Fibroblast of skin of left quadriceps (primary cell): ENCODE results near the gene CR1L.
"Not testable (repeated sequence)": the region's sequence is repeated elsewhere in the genome, so short reads cannot be mapped to it uniquely, and the experiment has no call there.

Source experiments
- DNase-seq, 2 experiments: peaks; one replicate each; pipeline ENCODE4 v3.0.0-alpha.2; 2013; ENCODE audit warnings: low read depth in 2 of 2

The CR1L gene

DNA sequence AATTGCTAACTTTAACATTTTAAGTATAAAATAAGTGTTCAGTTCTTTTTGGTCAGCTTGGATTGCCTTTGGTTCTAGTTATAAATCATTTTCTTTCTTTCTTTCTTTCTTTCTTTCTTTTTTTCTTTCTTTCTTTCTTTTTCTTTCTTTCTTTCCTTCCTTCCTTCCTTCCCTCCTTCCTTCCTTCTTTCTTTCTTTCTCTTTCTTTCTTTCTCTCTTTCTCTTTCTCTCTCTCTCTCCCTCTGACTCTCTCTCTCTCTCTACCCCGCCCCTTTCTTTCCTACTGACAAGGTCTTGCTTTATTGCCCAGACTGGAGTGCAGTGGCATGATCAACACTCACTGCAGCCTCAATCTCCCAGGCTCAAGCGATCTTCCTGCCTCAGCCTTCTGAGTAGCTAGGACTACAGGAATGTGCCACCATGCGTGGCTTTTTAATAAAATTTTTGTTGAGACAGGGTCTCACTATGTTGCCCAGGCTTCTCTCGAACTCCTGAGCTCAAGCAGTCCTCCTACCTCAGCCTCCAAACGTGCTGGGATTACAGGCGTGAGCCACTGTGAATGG, 38.0 kb downstream of the CR1L start:
- not testable (repeated sequence) for DNase-seq

DNA sequence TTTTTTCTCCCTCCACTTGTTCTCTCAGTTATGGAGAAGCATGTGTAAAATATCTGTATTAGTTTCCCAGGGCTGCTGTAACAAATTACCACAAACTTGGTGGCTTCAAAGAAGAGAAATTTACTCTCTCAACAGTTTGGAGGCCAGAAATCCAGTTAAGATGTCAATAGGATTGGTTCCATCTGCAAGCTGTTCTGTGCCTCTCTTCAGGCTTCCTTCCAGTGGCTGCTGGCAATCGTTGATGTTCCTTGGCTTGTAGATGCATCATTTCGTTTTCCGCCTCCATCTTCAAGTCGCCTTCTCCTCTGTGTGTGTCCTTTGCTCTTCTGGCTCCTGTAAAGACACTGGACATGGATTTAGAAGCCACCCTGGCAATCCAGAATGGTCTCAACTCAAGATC, 45.6 kb downstream of the CR1L start:
- not testable (repeated sequence) for DNase-seq

DNA sequence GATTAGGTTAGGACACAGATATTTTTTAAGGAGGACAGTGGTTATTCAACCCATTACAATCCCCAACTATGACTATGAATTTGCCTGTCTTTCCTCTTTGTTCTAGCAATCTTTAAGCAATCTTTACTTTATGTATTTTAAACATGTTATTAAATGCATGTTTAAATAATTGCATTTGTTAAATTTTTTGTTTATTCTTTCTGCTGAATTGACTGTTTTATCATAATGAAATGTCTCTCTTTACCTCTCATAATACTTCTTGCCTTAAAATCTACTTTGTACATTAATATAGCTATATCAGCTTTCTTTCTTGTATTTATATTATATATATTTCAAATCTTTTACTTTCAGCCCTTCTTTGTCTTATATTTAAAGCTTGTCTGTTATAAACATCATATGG, 46.1 kb downstream of the CR1L start:
- DNase-seq: no peak

DNA sequence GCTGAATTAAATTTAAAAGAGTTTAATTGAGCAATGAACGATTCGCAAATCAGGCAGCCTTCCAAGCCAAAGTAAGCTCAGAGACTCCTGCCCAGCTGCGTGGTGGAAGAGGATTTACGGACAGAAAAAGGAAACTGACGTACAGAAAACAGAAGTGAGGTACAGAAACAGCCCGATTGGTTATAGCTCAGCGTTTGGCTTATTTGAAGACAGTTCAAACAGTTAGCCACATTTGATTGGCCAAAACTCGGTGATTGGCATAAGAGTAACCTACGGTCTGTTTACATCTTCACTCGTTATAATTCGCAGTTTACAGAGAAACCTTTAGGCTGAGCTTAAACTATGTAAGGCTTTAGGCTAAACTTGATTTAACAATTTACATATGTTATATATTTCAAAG, 46.9 kb downstream of the CR1L start:
- peak; percentile 29 to 30 for DNase-seq

DNA sequence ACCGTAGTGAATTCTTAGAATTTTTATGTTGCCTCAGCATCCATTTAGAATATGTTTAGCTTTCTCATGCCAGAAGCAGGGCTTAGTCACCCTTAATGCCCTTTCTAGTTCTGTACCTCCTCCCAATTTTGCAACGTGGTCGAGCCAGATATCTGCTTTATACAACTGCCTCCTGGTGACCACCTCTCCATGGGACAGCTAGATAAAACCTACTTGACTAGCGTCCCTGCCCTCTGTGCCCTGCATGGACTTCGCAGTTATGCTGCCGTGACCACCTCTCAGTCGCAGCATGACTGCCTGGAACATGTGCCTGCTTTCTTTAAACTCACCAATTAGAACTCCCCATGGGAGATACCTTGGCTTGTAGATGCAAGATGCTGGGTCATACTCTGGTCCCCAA, 47.4 kb downstream of the CR1L start:
- not testable (repeated sequence) for DNase-seq

DNA sequence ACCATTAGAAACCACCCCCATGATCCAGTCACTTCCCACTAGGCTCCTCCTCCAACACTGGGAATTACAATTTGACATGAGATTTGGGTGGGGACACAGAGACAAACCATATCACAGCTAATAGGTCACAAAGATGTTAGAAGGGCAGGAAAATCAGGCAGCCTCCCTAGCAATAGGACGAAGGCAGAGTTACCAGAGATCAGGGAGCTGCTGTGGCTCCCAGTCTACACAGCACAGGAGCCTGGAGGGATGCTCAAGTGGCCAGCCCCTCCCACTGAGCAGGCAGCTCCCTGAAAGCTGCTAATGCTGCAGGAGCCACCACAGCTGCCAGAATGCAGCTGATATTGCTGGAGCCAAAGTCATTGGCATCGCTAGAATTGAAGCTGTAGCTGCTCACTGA, 51.0 kb downstream of the CR1L start:
- DNase-seq: no peak

DNA sequence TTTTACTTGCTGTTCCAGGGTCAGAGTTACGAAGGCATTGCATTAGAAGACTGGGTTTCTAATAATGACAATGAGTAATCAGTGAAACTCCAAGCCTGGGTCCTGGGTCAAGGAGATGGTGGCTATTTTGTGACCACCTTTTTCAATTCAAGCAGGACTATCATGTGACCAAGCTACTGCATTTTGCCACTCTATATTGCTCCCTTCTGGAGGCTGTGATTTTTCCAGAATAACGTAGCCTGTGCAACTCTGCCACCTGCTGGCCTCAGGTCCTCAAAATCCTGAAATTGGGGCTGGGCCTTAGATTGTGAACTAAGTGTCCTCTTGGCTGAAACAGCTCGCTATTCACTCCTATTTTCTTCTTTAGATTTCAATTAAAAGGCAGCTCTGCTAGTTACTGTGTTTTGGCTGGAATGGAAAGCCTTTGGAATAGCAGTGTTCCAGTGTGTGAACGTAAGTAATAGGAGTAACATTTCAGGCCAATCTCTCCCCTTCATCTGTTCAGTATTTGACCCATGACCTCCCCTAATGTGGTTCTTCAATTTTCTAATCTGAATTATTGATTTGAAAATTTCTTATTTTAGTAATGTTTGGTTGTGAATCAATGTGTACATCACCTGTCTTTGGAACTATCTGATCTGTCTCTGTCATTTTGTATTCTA, 54.0 kb downstream of the CR1L start:
- DNase-seq: peak; percentile 32 to 35

DNA sequence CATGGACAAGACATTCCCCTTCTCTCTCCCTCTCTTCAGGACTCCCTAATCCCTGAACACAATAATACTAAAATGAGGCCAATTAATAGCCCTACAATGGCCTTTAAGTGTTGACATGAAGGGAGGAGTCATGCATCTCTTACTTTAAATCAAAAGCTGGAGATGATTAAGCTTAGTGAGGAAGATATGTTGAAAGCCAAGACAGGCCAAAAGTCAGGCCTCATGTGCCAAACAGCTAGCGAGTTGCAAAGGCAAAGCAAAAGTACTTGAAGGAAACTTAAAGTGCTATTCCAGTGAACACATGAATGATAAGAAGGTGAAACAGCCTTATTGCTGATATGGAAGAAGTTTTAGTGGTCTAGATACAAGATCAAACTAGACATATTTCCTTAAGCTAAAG, 57.4 kb downstream of the CR1L start:
- DNase-seq: no peak

DNA sequence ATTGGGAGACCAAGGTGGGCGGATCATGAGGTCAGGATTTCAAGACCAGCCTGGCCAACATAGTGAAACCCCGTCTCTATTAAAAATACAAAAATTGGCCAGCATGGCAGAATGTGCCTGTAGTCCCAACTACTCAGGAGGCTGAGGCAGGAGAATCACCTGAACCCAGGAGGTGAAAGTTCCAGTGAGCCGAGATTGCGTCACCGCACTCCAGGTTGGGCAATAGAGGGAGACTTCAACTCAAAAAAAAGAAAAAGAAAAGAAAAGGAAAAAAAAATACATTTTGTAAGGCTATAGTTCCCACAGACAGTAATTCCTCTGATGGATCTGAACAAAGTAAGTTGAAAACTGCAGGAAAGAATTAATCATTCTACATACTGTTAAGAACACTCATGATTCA, 58.8 kb downstream of the CR1L start:
- DNase-seq: no peak

DNA sequence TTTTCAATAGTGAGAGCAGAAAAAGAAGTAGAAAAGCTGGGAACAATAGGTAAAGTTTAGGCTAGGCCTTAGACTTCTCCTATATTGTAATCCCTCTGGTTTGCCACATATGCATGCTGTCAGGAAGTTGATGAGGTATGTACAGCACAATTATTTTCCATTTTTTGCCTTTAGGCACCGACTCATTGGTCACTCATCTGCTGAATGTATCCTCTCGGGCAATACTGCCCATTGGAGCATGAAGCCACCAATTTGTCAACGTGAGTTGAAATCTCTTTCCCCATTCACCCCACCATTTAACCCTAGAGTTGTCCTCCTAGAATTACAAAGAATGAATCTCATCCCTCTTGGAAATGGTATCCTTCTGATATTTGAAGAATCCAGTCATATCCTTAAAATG, 63.1 kb downstream of the CR1L start:
- DNase-seq: not testable (repeated sequence)

DNA sequence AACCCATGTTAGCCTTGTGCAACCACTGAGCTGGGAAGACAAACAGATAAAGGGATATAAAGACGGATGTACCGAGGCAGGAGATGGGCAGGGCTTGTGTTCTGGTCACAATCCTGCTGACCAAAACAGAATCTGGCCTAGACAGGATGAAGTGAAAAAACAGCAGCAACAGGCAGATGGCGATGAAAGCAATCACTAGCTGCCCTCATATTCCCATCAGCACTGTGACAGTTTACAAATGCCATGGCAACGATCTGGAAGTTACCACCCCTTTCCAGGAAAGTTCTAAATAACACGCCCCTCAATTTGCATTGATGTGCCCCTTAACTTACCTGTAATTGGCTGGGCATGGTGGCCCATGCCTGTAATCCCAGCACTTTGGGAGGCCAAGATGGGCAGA, 66.4 kb downstream of the CR1L start:
- no peak for DNase-seq

DNA sequence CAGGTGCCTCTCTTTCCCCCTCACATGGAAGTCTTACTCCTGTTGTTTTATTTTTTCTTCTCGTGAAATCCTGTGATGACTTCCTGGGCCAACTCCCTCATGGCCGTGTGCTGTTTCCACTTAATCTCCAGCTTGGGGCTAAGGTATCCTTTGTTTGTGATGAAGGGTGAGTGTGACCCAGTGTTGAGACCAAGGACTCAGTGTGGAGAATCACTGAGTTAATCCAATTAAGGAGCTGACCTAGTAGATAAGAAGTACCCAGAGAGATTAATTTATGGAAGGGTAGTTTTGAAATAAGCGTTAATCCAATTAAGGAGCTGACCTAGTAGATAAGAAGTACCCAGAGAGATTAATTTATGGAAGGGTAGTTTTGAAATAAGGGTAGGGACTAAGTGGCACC, 67.8 kb downstream of the CR1L start:
- DNase-seq: not testable (repeated sequence)

DNA sequence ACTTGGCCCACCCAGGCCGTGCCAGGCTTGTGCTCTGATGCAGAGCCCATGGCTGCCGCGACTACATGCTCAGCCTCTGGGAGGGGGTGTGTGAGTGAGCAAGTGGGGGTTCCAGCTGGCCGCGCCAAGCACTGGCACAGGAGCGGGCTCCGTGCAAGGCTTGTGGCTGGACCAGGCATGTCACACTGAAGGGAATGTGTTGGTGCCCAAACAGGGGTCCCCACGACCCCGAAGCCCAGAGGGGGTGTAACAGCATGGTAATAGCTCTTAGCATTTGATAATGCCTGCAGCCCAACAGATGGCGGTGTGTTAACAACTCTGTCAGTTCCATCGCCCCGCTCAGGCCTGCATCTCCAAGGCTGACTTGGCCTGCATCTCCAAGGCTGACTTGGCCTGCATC, 68.6 kb downstream of the CR1L start:
- DNase-seq: no peak

DNA sequence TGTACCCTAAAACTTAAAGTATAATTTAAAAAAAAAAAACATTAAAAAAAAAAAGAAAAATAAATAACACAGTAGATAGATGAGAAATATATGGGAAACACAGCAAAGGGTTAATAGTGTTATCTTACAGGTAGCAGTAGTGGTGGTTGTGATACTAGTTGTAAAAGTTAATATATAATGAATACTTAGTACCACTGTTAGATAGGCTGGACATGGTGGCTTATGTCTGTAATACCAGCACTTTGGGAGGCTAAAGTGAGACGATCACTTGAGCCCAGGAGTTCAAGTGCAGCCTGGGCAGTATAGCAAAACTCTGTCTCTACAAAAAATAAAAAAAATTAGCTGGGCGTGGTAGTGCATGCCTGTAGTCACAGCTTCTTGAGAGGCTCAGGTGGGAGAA, 74.3 kb downstream of the CR1L start:
- DNase-seq: no peak

DNA sequence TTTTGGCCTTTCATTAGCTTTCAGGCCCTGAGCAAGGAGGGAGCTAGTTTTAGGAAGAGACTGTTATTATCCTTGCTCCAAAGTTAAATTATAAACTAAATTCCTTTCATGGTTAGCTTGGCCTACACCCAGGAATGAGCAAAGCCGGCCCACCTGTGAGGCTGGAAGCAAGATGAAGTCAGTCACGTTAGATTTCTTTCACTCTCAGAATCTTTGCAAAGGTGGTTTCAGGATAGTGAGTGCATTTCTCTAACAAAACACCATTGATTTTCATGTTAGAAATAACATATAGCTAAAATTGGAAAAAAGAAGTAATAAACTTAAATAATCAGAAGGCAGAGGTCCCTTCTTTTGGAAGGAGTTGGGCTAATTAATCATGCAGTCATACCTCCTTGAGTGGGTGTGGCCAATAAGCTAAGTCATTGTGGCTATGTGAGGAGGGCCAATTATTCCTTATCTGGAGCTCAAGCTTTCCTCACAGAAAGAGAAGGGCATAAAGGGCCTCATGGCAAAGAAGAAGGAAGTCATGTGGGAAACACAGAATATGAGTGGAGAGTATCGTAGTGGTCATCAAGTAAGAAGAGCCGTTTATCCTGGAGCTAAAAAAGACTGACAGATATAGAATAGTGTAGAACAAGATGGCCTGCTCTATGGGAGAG, 83.4 kb downstream of the CR1L start:
- not testable (repeated sequence) for DNase-seq

DNA sequence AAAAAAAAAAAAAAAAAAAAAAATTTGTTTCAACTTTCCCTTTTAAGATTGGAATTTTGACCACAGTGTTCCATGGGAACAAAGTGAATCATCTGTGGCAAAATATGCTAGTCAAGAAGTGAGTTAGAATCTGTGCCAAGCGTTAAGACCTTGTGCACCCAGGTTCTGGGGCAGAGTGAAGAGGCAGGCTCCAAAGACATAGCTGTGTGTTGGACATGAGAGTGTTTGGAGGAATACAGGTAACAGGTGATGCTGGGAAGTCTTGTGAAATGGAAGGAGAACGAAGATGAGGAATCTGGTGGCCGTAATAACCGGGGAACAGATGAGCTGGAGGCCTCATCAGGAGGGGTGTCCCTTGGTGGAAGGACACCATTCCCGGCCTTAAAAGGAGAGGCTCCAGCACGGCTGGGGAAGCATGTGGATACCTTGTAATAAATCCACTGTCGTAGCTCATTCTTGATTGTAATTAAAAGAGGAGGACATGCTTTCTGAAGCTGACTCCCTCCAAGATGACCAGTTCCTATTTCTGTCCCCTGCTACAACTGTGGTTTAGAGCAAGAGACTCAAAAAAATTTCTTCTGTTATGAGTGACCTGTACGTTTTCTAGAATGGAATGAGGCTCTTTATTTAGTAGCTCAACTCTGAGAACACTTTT, 92.7 kb downstream of the CR1L start:
- not testable (repeated sequence) for DNase-seq

DNA sequence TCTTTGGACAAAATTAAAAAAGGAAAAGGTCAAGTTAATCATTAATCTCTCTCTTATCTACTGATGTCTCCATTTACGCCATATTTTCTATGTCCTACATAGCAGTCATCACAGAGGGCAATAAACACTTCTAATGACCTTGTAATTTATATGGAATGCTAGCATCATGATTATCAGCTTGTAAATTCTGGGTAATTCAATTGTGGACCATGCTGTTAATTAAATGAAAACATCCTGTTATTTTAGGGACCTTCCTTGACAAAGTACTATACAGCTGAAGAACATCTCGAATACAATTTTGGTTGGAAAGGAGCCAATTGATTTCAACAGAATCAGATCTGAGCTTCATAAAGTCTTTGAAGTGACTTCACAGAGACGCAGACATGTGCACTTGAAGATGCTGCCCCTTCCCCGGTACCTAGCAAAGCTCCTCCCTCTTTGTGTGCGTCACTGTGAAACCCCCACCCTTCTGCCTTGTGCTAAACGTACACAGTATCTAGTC, 93.3 kb downstream of the CR1L start:
- DNase-seq: not testable (repeated sequence)

DNA sequence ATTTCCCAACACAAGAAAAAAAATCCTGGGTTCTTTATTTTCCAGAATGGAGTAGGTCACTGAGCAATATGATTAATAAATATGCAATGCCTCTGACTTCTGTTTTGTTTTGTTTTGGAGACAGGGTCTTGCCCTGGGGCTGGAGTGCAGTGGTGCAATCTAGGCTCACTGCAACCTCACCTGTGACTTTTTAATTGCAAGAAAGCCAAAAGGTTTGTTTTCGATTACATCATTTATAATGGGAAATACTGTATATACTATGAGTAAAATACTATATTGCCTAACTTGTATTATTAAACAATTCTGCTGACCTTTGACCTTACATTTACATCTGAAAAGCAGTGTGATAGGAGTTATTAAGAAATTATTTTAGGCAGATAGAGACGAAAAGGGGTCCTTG, 95.3 kb downstream of the CR1L start:
- DNase-seq: no peak

DNA sequence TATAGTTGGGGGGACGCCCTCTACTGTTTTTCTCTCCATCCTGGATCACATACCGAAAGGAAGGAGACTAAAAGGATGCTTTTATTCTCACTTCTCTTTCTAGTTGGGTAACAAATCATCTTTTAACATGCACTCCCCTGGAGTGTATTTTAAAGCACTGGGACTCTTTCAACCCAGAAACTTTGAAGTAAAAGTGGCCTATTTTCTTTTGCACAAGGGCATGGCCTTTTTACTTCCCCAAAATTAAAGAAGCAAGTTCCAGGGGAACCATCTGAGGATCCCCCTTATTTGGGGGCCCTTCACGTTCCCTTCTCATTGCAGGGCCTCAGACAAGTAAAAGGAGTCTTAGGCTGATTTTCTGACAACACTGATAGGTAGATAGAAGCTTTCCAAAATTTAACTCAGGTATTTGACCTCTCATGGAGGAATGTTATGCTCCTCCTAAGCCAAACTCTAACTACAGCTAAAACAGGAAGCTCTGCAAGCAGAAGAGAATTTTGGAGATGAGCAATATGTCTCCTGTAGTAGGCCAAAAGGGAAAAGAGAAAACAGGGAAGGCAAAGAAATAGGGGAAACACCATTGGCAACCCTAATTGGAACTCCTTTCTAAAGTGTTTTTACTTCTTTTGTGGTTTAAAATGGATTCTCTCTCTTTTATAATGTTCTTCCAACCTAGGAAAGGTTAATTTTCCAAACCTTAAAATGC, 98.1 kb downstream of the CR1L start:
- DNase-seq: no peak

DNA sequence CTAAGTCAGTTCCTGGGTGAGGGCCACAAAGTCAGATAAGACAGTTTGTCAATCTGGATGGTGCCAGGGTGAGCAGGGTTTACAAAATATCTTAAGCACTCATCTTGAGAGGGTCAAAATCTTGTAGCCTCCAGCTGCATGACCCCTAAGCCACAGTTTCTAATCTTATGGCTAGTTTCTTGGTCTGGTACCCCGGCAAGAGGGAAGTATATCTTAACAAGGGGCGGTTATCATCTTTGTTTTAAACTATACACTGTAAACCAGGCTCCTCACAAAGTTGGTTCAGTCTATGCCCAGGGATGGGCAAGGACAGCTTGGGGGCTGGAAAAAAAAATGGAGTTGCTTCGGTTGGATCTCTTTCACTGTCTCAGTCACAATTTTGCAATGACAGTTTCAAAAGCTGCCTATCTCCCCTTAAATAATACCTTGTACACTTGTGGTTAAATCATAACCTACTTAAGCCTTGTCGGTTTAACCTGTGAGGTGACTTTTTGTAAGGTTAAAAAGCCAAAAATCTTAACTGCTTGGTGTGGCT, 99.1 kb downstream of the CR1L start:
- DNase-seq: no peak

DNA sequence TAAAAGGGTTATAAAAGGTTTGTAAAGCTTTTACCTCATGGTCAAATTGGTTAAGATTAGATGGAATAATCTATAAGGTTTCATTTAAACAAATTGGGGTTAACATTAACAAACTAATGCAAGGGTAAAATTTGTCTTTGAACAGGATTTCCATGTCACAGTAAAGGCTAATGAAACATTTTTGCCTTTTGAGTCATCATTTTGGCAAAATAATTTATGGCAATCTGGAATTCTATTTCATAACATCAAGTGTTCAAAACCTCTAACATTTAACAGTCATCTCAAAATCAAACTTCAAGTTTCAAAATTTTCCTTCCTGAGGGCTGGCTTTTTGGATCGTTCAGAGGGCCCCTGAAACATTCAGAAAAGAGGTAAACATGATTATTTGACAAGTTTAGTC, 100.4 kb downstream of the CR1L start:
- no peak for DNase-seq
